Progenitor cell of endocrine pancreas (in vitro differentiated cells): ENCODE data around the gene VWC2L. TPM values are rescaled to one million over a fixed set of nuclear protein-coding genes. Genes with fewer than 3 reads are reported as not detected.
A peak's percentile ranks its signal among the peaks of the same experiment; 100 is the strongest.

ENCODE experiments used
- DNase-seq: peaks from one replicate; pipeline ENCODE4 v3.0.0; 2021; ENCODE audit warnings: low spot score; ENCODE audit not compliant: unreplicated experiment
- H3K27ac Mint-ChIP-seq: 2 replicates; pipeline ENCODE4 v1.8.0; 2021; ENCODE audit warnings: mild to moderate bottlenecking, moderate library complexity, mixed read lengths
- H3K27me3 Mint-ChIP-seq: 2 replicates; pipeline ENCODE4 v1.8.0; 2021; ENCODE audit warnings: mixed read lengths
- H3K36me3 Mint-ChIP-seq: 2 replicates; pipeline ENCODE4 v1.8.0; 2022; ENCODE audit warnings: mixed read lengths; ENCODE audit not compliant: insufficient read depth
- H3K4me1 Mint-ChIP-seq: 2 replicates; pipeline ENCODE4 v1.8.0; 2021; ENCODE audit warnings: low read depth, mixed read lengths
- H3K4me3 Mint-ChIP-seq: 2 replicates; pipeline ENCODE4 v1.8.0; 2021; ENCODE audit warnings: low read depth, mild to moderate bottlenecking, moderate library complexity, mixed read lengths
- H3K9me3 Mint-ChIP-seq: 2 replicates; pipeline ENCODE4 v1.8.0; 2021; ENCODE audit warnings: low read depth, mixed read lengths
- total RNA-seq: library from RNA; stranded (reverse); gene quantifications from 2 replicates; pipeline ENCODE4 v1.2.1, GENCODE V29; 2021
- TF ChIP-seq, protein P1 (sequence below): fragments of 200-600 bp; sonication (generic); IDR thresholded peaks from one replicate; pipeline ENCODE4 v1.5.0; 2021; ENCODE audit warnings: antibody characterized with exemption, mild to moderate bottlenecking; ENCODE audit not compliant: unreplicated experiment

Gene VWC2L
- total RNA-seq, 1 donor from 2014 or later: not detected

GRCh38 chr2:214591366-214591765 lies 180.5 kb downstream of the VWC2L start:
- H3K36me3 Mint-ChIP-seq: no peaks in the 10 kb centered on the region
- H3K9me3 Mint-ChIP-seq: peaks cover 2% of the 10 kb centered on the region
- no peaks in the 10 kb centered on the region for H3K27me3 Mint-ChIP-seq
- H3K4me3 Mint-ChIP-seq: no peak overlapping the region
- DNase-seq: no peak
- H3K4me1 Mint-ChIP-seq: peaks cover 5% of the 10 kb centered on the region
- TF ChIP-seq, protein P1, sequence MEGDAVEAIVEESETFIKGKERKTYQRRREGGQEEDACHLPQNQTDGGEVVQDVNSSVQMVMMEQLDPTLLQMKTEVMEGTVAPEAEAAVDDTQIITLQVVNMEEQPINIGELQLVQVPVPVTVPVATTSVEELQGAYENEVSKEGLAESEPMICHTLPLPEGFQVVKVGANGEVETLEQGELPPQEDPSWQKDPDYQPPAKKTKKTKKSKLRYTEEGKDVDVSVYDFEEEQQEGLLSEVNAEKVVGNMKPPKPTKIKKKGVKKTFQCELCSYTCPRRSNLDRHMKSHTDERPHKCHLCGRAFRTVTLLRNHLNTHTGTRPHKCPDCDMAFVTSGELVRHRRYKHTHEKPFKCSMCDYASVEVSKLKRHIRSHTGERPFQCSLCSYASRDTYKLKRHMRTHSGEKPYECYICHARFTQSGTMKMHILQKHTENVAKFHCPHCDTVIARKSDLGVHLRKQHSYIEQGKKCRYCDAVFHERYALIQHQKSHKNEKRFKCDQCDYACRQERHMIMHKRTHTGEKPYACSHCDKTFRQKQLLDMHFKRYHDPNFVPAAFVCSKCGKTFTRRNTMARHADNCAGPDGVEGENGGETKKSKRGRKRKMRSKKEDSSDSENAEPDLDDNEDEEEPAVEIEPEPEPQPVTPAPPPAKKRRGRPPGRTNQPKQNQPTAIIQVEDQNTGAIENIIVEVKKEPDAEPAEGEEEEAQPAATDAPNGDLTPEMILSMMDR: peak; percentile 27
- no peak overlapping the region for H3K27ac Mint-ChIP-seq

DNA sequence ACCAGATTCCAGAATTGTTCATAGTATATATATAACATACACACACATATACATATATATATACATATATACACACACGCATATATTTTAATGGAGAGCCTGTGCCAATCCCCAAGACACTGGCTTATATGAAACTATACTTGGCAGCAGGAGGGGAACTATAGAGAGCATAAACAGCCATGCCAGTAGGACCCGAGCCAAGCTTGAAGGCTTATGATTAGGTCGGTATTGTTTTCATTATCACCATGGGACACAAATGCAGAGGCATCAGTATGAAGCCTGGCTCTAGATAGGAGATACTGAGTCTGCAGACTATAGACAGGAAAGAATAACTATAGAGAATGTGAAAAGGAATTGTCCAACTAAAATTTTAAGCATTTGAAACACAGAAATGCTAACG lies 181.2 kb downstream of the VWC2L start:
- H3K36me3 Mint-ChIP-seq: no peaks in the 10 kb centered on the region
- H3K27ac Mint-ChIP-seq: no peak overlapping the region
- H3K27me3 Mint-ChIP-seq: no peaks in the 10 kb centered on the region
- H3K4me1 Mint-ChIP-seq: peaks cover 5% of the 10 kb centered on the region
- peaks cover 2% of the 10 kb centered on the region for H3K9me3 Mint-ChIP-seq
- TF ChIP-seq, protein P1: no peak
- H3K4me3 Mint-ChIP-seq: no peak overlapping the region
- DNase-seq: no peak

GRCh38 chr2:214593727-214594126 lies 182.9 kb downstream of the VWC2L start:
- Mint-ChIP-seq H3K4me3 (no peak overlapping the region), H3K4me1 (peaks cover 5% of the 10 kb centered on the region), H3K27ac (peak overlapping the region; percentile 80), H3K27me3 (no peaks in the 10 kb centered on the region), H3K9me3 (peaks cover 2% of the 10 kb centered on the region), H3K36me3 (no peaks in the 10 kb centered on the region)
- TF ChIP-seq, protein P1: no peak
- DNase-seq: no peak

GRCh38 chr2:214601852-214602633 lies 191.2 kb downstream of the VWC2L start:
- H3K9me3 Mint-ChIP-seq: no peaks in the 10 kb centered on the region
- no peak overlapping the region for H3K27ac Mint-ChIP-seq
- H3K4me1 Mint-ChIP-seq: no peaks in the 10 kb centered on the region
- no peaks in the 10 kb centered on the region for H3K36me3 Mint-ChIP-seq
- H3K4me3 Mint-ChIP-seq: no peak overlapping the region
- TF ChIP-seq, protein P1: no peak
- H3K27me3 Mint-ChIP-seq: no peaks in the 10 kb centered on the region
- DNase-seq: no peak

DNA sequence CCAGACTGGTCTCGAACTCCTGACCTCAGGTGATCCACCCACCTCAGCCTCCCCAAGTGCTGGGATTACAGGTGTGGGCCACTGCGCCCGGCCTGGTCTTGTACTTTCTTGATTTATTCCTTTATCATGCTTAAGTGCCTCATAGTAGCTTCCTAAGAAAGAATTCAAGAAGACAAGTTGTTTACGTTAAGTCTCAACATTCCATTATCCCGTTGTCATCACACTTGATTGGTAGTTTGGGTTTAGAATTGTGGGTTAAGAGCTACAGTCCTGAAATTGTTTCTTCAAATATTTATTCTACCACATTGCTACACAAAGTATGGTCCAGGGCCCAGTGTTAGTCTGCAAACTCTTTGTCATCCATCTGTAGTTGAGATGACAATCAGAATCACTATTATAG lies 194.0 kb downstream of the VWC2L start:
- H3K4me1 Mint-ChIP-seq: no peaks in the 10 kb centered on the region
- TF ChIP-seq, protein P1: no peak
- no peak overlapping the region for H3K4me3 Mint-ChIP-seq
- no peak overlapping the region for H3K27ac Mint-ChIP-seq
- no peaks in the 10 kb centered on the region for H3K9me3 Mint-ChIP-seq
- no peak for DNase-seq
- no peaks in the 10 kb centered on the region for H3K27me3 Mint-ChIP-seq
- H3K36me3 Mint-ChIP-seq: no peaks in the 10 kb centered on the region
